Prostate gland (tissue), 2 donors: ENCODE results near the gene ANKS1B. TPM values are rescaled to one million over a fixed set of nuclear protein-coding genes. Genes with fewer than 3 reads are reported as not detected.

Experiments
- DNase-seq: peaks from one replicate; pipeline ENCODE4 v3.0.0-alpha.2; 2019; ENCODE audit warnings: low spot score
- H3K27ac ChIP-seq, 2 donors: fragments of 200-600 bp; sonication (generic); 2 replicates each; pipeline ENCODE4 v1.5.1; 2017 to 2019
- H3K27me3 ChIP-seq: fragments of 200-600 bp; sonication (generic); replicated peaks from 2 replicates; pipeline ENCODE4 v1.5.1; 2019; ENCODE audit not compliant: insufficient read depth
- H3K36me3 ChIP-seq, 2 donors: fragments of 200-600 bp; sonication (generic); 1 replicate in 1 of 2; 2 replicates in 1 of 2; pipeline versions ENCODE4 v1.5.1 to v1.8.1; 2017 to 2019
- H3K4me1 ChIP-seq: fragments of 200-600 bp; sonication (generic); replicated peaks from 2 replicates; pipeline ENCODE4 v1.5.1; 2019
- H3K4me3 ChIP-seq, 2 donors: fragments of 200-600 bp; sonication (generic); 2 replicates each; pipeline ENCODE4 v1.5.1; 2017 to 2019
- H3K9me3 ChIP-seq: fragments of 200-600 bp; sonication (generic); 2 replicates; pipeline ENCODE4 v1.5.1; 2017
- POLR2A ChIP-seq: fragments of 450-650 bp; IDR thresholded peaks from one replicate; pipeline ENCODE4 v1.6.1; 2016; ENCODE audit warnings: antibody characterized with exemption, mild to moderate bottlenecking
- POLR2AphosphoS5 ChIP-seq: sonication (generic); formaldehyde crosslinking; IDR thresholded peaks from one replicate; pipeline ENCODE4 v1.6.1; 2017; ENCODE audit warnings: antibody characterized with exemption
- WGBS: methylation state at CpG from one replicate; pipeline ENCODE4 v1.1.5; 2018; 5-methylcytosine and 5-hydroxymethylcytosine counted together
- intact Hi-C: fragments of 100-400 bp; cut with DNase I; formaldehyde crosslinking; loops from one replicate; pipeline ENCODE4 v1.14.2; 2022
- total RNA-seq, 2 donors: library from RNA; depleted of rRNA; stranded (reverse); fragments of >200 nt; gene quantifications; one replicate each; pipeline ENCODE4 v1.1.0, GENCODE V29; 2016
- TF ChIP-seq, protein P1 (sequence below), 4 experiments: fragments of 200-600 bp in 2 of 4; fragments of 450-650 bp in 2 of 4; sonication (generic) in 2 of 4; IDR thresholded peaks; 1 replicate in 3 of 4; 2 replicates in 1 of 4; pipeline ENCODE4 v1.5.1; 2016 to 2019; ENCODE audit warnings: antibody characterized with exemption in 4 of 4, mild to moderate bottlenecking in 2 of 4, moderate library complexity in 2 of 4

Gene ANKS1B
- total RNA-seq, 2 donors from 2014 or later: 13.0 to 17.4 TPM

DNA sequence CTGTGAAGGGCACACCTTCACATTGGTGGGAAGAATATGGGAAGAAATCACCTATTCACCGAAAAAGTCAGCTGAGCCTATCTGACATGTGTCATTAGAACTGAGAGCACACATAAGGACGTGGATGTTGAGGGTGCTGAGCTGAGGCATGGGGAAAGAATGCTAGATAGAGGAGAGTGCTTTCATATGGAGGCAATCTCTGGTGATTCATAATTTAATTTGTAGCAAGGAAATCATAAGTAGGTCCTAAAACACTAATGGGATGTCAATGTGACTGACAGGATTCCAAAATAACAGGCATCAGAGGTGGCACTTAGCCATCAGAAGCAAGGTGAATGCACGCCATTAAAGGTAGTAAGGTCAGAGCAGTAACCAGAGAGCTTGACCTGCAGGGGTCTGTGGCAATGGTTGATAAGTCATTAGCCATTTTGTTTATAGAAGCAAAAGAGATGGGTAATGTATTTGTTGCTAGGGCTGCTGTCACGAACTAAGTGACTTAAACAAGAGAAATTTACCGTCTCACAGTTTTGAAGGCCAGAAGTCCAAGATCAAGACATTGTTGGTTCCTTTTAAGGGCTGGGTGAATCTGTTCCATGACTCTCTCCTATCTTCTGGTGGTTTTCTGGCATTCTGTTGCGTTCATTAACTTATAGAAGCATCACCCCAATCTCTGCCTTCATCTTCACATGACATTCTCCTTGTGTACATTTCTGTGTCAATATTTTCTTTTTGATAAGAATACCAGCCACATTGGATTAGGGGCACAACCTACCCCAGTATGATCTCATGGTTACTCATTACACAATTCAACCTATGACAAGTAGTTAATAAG is 69.3 kb downstream of the ANKS1B start:
- no peaks in the 10 kb centered on the region for H3K36me3 ChIP-seq
- no peak overlapping the region for H3K27ac ChIP-seq
- intact Hi-C loops: no loop called here
- WGBS: 83% methylated on average over 6 of the region's 6 CpGs
- H3K27me3 ChIP-seq: no peaks in the 10 kb centered on the region
- H3K4me1 ChIP-seq: no peaks in the 10 kb centered on the region
- no peak overlapping the region for H3K4me3 ChIP-seq
- H3K9me3 ChIP-seq: no peaks in the 10 kb centered on the region
- TF ChIP-seq POLR2AphosphoS5 (no peak), POLR2A (no peak)
- TF ChIP-seq, protein P1, sequence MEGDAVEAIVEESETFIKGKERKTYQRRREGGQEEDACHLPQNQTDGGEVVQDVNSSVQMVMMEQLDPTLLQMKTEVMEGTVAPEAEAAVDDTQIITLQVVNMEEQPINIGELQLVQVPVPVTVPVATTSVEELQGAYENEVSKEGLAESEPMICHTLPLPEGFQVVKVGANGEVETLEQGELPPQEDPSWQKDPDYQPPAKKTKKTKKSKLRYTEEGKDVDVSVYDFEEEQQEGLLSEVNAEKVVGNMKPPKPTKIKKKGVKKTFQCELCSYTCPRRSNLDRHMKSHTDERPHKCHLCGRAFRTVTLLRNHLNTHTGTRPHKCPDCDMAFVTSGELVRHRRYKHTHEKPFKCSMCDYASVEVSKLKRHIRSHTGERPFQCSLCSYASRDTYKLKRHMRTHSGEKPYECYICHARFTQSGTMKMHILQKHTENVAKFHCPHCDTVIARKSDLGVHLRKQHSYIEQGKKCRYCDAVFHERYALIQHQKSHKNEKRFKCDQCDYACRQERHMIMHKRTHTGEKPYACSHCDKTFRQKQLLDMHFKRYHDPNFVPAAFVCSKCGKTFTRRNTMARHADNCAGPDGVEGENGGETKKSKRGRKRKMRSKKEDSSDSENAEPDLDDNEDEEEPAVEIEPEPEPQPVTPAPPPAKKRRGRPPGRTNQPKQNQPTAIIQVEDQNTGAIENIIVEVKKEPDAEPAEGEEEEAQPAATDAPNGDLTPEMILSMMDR (IDR thresholded peaks at IDR 0.05): no peak
- no peak for DNase-seq

DNA sequence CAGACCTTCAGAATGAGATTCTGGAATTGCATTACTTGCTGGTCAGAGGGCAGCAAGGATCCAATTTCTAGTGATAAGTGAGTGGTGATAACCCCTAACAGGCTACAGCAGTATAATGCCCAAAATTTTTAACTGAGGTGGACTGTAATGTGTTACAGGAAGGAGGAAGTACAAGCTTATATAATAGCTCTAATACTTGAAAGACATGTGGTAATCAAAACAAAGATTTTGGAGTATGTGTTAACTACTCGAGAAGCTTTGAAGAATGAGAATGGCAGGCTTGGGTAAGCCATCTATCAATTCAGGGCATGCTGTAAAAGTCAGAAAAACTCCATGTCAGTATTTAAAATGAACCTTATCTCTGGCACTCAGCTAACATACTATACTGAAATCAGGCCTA is 70.5 kb downstream of the ANKS1B start:
- H3K27ac ChIP-seq: no peak overlapping the region
- intact Hi-C loops: no loop called here
- no peak for DNase-seq
- H3K4me3 ChIP-seq: no peak overlapping the region
- 28% methylated on average over 1 of the region's 1 CpG for WGBS
- H3K4me1 ChIP-seq: no peaks in the 10 kb centered on the region
- no peaks in the 10 kb centered on the region for H3K27me3 ChIP-seq
- TF ChIP-seq POLR2A (no peak), POLR2AphosphoS5 (no peak)
- TF ChIP-seq, protein P1 (IDR thresholded peaks at IDR 0.05): no peak
- H3K36me3 ChIP-seq: no peaks in the 10 kb centered on the region
- no peaks in the 10 kb centered on the region for H3K9me3 ChIP-seq

- WGBS: 41% methylated on average over 1 of the region's 1 CpG
- intact Hi-C loops: no loop called here
- no peak overlapping the region for H3K4me3 ChIP-seq
- no peaks in the 10 kb centered on the region for H3K4me1 ChIP-seq
- TF ChIP-seq POLR2A (no peak), POLR2AphosphoS5 (no peak)
- TF ChIP-seq, protein P1 (IDR thresholded peaks at IDR 0.05): no peak
- no peak for DNase-seq
- H3K27ac ChIP-seq: no peak overlapping the region
- no peaks in the 10 kb centered on the region for H3K9me3 ChIP-seq
- no peaks in the 10 kb centered on the region for H3K27me3 ChIP-seq
- H3K36me3 ChIP-seq: no peaks in the 10 kb centered on the region
Observed at GRCh38 chr12:99911967-99912366, 72.8 kb downstream of the ANKS1B start.

DNA sequence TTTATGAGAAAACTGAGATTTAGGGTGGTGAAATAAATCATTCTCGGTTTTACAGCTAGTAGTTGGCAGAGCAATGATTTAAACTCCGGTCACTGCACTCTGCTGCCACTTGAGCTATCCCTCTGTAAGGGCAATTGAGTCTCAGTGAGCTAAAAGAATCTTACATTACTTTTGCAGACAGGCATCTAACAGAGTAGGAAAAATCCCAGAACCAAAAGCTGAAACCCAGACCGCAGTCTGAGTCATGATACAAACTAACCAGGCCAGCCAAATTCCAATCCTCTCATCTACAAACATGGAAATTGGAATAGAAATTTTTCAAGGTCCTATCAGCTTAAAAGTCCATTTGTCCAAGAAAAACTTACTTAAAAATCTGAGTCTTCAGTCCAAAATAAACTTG is 73.7 kb downstream of the ANKS1B start:
- Histone ChIP-seq H3K36me3 (no peaks in the 10 kb centered on the region), H3K27me3 (no peaks in the 10 kb centered on the region), H3K4me3 (no peak overlapping the region), H3K27ac (no peak overlapping the region), H3K4me1 (no peaks in the 10 kb centered on the region), H3K9me3 (no peaks in the 10 kb centered on the region)
- DNase-seq: no peak
- intact Hi-C loops: no loop called here
- no peak for TF ChIP-seq POLR2AphosphoS5
- TF ChIP-seq, protein P1 (IDR thresholded peaks at IDR 0.05): no peak
- no peak for TF ChIP-seq POLR2A
- WGBS: 36% methylated on average over 3 of the region's 3 CpGs

GRCh38 chr12:99910342-99910741 is 74.4 kb downstream of the ANKS1B start:
- no peak overlapping the region for H3K4me3 ChIP-seq
- H3K36me3 ChIP-seq: no peaks in the 10 kb centered on the region
- no peak for TF ChIP-seq POLR2AphosphoS5
- TF ChIP-seq, protein P1 (IDR thresholded peaks at IDR 0.05): no peak
- WGBS: 54% methylated on average over 1 of the region's 1 CpG
- intact Hi-C loops: no loop called here
- DNase-seq: no peak
- H3K4me1 ChIP-seq: no peaks in the 10 kb centered on the region
- H3K9me3 ChIP-seq: no peaks in the 10 kb centered on the region
- no peaks in the 10 kb centered on the region for H3K27me3 ChIP-seq
- H3K27ac ChIP-seq: no peak overlapping the region
